COR-L47 (cell line): ENCODE measurements around the gene KLK11.
"Not testable (repeated sequence)": the region's sequence is repeated elsewhere in the genome, so short reads cannot be mapped to it uniquely, and the experiment has no call there.

ENCODE experiments used
- DNase-seq: peaks from one replicate; lab custom pipeline; 2025; lab: John Stamatoyannopoulos, UW

The KLK11 gene

DNA sequence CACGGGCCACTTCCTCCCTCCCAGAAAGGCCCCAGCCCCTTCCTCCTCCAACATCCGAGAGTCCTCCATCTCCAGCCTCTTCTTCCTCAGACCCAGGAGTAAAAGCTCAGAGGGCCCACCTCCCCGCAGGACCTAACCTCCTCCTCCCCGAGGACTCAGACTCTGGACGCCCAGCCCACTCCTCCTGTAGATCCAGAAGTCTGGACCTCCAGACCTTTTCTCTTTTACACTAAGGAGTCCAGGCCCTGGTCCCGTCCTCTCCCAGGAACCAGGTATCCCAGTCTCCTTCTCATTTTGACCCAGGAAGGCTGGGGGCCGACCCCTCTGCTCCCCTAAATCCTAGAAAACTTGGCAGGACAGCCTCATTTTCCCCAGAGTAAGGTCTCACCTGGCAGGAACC lies 23.1 kb downstream of the KLK11 start:
- DNase-seq, result no peak

GRCh38 chr19:51002542-51003311 lies 23.7 kb downstream of the KLK11 start:
- no peak for DNase-seq

DNA sequence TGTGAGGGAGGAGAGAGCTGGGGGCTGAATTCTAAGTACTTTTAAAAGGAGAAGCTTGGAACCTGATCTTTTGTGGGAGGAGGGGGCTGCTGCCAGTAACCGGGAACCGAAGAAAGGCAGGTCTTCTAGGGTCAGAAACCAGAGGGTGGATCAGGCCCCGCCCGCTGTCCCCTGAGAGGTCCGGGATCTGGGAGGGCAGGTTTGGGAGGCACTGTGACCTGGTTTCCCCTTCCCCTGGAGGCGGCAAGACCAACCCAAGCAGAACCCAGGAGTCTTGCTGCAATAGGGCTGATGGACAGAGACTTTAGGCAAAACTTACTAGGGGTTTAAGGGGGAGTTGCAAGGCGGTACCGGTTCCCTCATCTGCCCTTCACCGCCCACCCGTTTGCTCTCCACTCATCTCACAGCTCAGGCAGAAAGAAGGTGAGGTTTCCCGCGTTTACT lies 24.3 kb downstream of the KLK11 start:
- no peak for DNase-seq

DNA sequence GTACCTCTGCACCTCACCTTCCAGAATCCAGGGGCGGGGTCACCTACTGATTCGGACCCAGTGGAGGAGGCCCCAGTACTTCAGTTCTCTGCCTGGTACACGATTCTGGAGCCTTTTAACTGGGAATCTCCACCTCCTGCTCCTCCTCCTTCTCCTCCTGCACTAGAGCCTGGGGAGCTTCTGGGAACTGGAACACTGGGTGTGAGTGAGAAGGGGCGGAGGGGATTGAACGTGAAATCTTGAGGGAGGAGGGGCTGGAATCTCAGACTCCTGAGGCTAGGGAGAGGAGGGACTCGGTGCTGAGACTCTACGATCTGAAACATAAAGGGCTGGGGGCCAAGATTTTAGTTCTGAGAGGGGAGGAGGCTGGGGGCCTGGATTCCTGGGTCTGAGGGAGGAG lies 24.9 kb downstream of the KLK11 start, which contains the start of gene KLK8:
KLK8 (minus strand) TSS at position 90 of the 400 bp plus-strand sequence. CDS start 437 bp downstream, outside the sequence.
- DNase-seq, result no peak

- DNase-seq, result no peak
Observed at GRCh38 chr19:51000981-51001380, 25.4 kb downstream of the KLK11 start.

DNA sequence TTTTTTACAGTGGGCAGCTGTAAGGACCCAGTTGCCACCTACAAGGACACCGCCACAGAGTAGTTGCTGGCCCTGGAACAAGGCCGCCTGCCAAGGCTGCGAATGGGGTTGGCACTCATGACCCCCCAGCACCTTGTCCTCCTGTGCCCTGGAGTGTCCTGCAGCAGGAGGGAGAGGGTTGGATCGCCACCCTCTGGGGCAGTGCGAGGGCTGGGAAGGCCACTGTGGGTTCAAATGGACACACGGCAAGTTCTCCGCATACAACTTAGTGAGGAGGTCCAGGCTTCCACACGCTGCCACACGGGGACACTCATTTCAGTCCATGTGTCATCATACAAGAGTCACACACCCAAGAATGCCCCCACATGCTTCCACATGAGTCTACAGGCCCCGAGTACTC lies 26.0 kb downstream of the KLK11 start:
- no peak for DNase-seq

- DNase-seq, result no peak
Observed at GRCh38 chr19:50998686-50999085, 27.7 kb downstream of the KLK11 start.

DNA sequence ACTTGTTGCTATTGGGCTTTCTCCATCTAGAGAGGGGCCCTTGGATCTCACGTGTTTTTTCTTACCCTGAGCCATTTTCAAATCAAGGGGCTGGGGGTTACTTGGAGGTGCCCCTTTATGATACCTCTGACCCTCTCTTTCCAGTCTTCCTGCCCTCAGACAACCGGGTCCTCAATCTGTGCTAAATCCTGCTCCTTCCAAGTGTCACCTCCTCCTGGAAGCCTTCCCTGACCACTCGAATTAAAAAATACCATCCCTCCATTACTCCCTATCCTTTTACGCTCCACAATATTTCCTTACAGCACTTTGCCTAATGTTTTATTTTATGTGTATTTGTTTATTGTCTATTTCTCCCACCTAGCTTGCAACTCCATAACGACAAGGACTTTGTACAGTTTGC lies 28.4 kb downstream of the KLK11 start:
- no peak for DNase-seq

GRCh38 chr19:50994129-50994528 lies 32.3 kb downstream of the KLK11 start:
- no peak for DNase-seq

- DNase-seq, result no peak
Observed at GRCh38 chr19:50992666-50993035, 33.8 kb downstream of the KLK11 start.

DNA sequence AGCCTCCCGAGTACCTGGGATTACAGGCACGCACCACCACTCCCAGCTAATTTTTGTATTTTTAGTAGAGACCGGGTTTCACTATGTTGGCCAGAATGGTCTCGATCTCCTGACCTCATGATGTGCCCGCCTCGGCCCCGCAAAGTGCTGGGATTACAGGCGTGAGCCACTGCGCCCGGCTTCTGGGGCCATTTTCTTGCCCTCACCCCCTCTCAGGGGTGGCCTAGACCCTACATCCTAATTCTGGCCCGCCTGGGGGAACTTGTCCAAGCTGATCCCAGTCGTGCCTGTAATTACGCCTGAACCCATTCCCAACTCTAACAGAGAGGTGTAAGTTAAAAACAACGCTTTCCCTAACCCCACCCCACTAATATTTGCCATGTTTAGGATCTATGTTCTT lies 42.0 kb downstream of the KLK11 start:
- DNase-seq, result not testable (repeated sequence)

DNA sequence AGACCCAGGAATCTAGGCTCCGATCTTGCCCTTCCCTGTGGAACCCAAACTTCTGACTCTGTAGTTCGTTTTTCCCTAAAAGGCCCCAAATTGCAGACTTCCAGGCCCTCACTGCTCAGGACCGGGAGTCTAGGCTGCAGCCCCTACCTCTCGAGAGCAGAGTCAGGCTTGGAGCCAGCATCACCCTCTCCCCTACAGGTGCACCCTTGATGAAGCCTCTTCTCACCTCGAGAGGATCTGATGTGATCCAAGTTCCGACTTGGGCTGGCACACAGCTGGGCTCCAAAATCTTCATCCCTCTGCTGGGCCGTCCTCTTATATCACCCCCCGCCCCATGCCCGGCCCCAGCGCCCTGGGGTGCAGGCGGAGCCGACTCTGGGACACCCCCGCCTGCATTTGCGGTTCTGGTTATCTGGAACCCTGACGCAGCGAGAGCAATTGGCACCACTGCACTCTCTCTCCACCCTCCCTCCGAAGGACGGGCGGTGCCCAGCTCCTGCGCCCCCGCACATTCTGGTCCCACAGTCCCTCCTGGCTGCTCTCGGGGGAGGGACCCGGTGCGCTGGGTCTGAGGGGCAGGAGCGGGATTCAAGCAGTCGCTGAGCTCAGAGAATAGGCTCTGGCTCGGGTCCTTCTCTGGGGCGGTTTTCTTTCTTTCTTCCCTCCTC lies 42.7 kb downstream of the KLK11 start, which contains the start of gene KLK7:
KLK7 (minus strand) TSS at position 293 of the 668 bp plus-strand sequence. CDS start 1,518 bp downstream, outside the sequence.
- DNase-seq, result no peak

DNA sequence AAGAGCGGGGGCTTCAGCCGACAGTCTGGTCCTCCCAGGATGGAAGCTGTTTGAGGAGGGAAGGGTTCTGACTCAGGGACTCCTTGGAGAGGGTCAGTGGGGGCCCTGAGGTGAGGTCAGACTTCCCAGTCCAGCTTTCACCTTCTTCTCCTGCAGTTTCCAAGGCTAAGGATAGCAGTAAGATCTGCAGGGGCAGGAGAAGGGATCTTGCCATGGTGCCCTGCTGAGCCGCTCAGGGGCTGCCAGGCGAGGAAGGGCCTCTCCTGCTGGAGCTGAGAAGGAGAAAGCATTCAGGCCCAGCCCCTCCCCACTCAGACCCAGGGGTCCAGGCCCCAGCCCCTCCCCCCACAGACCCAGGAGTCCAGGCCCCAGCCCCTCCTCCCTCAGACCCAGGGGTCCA lies 44.2 kb downstream of the KLK11 start:
- no peak for DNase-seq

DNA sequence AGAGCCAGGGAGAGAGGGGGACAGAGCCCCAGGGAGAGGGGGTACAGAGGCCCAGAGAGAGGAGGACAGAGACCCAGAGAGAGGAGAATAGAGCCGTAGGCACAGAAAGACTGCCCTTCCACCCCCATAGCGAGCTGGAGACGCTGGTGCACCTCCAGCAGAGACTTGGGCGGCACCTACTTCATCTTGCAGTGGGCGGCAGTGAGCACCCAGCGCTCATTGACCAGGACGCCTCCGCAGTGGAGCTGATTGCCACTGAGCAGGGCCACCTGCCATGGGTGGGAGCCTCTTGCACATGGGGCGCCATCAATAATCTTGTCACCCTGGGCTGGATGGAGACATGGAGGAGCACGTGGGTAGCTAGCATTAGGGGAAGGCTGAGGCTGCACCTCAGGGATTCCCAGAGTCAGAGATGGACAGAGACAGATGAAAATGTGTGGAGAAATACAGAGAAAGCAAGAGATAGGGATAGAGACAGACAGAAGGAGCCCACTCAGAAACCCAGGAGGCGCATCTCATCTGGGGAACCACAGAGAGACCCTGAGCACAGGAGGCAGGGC lies 44.7 kb downstream of the KLK11 start:
- no peak for DNase-seq

- no peak for DNase-seq
Observed at GRCh38 chr19:50980208-50980607, 46.2 kb downstream of the KLK11 start.

DNA sequence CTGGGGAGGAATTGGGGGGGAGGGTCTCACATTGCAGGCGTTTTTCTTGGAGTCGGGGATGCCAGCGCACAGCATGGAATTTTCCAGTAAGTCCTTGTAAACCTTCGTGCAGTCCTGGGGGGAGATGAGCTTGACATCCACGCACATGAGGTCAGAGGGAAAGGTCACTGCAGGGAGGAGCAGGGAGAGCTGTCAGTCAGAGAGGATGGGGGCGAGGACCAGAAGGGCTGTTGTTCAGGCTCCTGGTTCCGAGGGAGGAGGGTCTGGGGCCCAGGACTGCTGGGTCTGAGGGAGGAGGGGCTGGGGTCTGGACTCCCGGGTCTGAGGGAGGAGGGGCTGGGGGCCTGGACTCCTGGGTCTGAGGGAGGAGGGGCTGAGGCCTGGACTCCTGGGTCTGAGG lies 46.7 kb downstream of the KLK11 start:
- no peak for DNase-seq

DNA sequence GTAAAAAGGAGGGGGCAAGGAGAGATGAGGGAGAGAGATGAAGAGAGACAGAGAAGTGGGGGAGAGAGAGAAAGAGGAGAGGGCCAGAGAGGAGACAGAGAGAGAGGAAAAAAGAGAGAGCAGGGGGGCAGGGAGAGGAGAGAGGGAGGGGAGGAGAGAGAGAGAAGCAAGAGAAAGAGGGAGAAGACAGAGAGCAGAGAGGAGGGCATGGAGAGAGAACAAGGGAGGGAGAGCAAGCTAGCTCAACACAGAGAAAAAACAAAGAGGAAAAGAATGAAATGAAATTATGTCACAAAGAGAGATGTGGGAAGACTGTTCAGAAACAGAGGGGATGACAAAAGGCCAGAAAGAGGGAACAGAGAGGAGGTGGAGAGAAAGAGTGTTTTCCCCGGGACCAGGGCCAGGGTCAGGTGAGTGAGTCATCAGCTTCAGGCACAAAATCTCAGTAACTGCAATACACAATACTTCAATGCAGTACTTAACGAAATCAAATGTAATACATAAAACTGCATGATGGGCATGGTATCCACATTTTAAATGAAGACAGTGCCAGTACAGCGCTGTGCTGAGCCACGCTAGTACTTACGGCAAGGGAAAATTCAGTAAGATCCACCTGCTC lies 47.5 kb downstream of the KLK11 start:
- DNase-seq, result no peak

DNA sequence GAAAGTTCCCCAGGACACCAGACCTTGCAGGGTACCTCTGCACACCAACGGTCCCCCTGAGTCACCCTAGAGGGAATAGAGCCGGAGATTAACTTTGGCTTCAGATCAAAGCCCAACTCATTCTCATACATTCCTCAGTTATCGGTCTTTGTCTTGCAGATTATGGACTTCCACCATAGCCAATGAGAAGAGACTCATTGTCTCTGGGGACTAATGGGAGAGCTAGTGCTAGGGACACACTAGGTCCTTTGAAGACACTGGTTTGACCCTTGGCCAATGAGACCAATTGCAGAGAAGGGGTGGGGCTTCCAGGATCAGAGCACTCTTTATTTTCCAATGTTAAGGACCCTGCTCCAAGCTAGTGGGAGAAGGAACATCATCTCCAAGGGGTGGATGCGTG lies 48.8 kb downstream of the KLK11 start:
- DNase-seq, result no peak

- no peak for DNase-seq
Observed at GRCh38 chr19:50975766-50976165, 50.6 kb downstream of the KLK11 start.

DNA sequence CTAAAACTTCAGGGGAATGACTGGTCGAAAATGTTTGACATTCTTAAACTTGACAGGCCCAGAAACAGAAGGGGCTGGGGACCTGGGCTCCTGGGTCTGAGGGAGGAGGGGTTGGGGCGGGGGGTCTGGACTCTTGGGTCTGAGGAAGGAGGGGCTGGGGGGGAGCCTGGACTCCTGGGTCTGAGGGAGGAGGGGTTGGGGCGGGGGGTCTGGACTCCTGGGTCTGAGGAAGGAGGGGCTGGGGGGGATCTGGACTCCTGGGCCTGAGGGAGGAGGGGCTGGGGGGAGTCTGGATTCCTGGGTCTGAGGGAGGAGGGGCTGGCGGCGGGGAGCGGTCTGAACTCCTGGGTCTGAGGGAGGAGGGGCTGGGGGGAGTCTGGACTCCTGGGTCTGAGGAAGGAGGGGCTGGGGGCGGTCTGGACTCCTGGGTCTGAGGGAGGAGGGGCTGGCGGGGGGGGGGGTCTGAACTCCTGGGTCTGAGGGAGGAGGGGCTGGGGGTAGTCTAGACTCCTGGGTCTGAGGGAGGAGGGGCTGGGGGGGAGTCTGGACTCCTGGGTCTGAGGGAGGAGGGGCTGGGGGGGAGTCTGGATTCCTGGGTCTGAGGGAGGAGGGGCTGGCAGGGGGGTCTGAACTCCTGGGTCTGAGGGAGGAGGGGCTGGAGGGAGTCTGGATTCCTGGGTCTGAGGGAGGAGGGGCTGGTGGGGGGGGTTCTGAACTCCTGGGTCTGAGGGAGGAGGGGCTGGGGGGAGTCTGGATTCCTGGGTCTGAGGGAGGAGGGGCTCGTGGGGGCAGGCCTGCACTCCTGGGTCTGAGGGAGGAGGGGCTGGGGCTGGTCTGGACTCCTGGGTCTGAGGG lies 51.5 kb downstream of the KLK11 start:
- DNase-seq, result no peak

DNA sequence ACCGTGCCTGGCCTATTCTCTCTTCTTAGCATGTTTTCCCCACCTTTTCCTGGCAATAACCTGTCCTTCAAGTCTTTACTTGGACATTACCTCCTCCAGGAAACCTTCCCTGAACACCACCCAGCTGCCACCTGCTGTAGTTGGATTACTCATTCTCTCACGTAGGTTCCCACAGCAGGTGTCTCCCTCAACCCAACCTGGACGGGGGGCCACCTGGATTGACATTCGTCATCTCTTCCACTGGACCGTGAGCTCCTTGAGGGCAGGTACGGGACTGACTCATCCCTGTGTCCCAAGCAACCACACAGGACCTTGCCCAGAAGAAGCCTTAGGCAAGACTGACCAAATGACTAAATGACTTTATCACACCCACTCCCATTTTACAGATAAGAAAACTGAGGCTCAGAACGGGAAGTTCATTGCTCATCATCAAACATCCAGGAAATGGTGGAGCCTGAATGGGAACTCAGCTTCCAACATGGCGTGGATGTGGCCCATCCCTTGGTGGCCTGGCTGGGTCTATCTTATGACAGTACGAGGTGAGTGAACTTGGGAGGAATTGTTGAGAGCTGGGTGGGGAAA lies 53.5 kb downstream of the KLK11 start:
- no peak for DNase-seq
